ENCODE data around the gene ZNF682.

ZNF682 gene

DNA sequence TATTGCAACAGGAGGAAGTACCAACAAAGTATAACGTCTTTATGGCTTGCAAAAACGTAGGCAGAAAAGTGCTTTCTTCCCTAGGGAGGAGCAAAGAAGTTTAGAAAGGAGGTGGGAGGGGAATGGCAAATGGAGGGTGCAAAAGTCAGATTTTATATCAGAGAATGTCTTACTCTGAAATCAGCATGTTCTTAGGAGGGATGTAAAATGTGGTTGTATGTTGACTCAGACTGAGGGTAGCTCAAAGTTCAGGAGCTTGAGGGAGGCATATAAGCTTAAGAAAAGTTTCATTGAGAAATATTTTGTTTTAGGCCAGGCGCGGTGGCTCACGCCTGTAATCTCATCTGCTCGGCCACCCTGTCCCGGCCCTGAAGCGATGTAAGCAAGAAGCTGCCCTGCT, 40.2 kb upstream of the ZNF682 start:
- Histone ChIP-seq H3K4me3 (ENCODE audit: low read length) (no peak overlapping the region), H3K27ac (ENCODE audit: low read length) (no peak overlapping the region), H4K20me1 (ENCODE audit: insufficient read depth, low read length) (no peaks in the 10 kb centered on the region), H3K36me3 (replicated peaks; ENCODE audit: insufficient read depth, low read length) (no peaks in the 10 kb centered on the region), H3K4me2 (ENCODE audit: low read depth, low read length) (no peak overlapping the region), H3K27me3 (replicated peaks; ENCODE audit: insufficient read depth, low read length) (no peaks in the 10 kb centered on the region), H3F3A (ENCODE audit: insufficient read depth, low read length) (no peaks in the 10 kb centered on the region), H3K9me3 (replicated peaks; ENCODE audit: insufficient read depth, low read length) (no peaks in the 10 kb centered on the region), H2AFZ (ENCODE audit: low read length) (no peak overlapping the region), H3K4me1 (ENCODE audit: low read length) (no peaks in the 10 kb centered on the region), H3K79me2 (ENCODE audit: low read length) (no peaks in the 10 kb centered on the region), H3K9ac (ENCODE audit: low read length) (no peak overlapping the region), H3K9me2 (replicated peaks; ENCODE audit: insufficient read depth, low read length) (no peaks in the 10 kb centered on the region)
- no peak for DNase-seq
- TF ChIP-seq EZH2 (optimal IDR thresholded peaks at IDR 0.05; ENCODE audit: low read depth, low read length), result no peak

DNA sequence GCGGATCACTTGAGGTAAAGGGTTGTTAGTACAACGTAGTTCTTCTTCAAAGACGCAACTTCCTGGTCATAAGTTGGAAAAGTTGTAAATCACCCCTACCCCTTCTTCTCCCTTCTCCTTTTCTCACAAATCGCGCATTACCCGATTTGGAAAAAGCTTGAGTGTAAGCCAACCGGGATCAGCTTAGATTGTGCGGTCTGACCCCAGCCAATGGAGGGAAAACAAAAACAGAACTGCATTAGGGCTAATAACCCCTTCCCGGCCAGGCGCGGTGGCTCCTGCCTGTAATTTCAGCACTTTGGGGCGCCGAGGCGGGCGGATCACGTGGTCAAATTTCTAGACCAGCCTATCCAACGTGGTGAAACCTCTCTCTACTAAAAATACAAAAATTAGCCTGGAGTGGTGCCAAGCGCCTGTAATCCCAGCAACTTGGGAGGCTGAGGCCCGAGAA, 39.3 kb upstream of the ZNF682 start:
- Histone ChIP-seq H3K4me1 (ENCODE audit: low read length) (no peaks in the 10 kb centered on the region), H3K9ac (ENCODE audit: low read length) (no peak overlapping the region), H3K9me2 (replicated peaks; ENCODE audit: insufficient read depth, low read length) (no peaks in the 10 kb centered on the region), H3F3A (ENCODE audit: insufficient read depth, low read length) (no peaks in the 10 kb centered on the region), H3K79me2 (ENCODE audit: low read length) (no peaks in the 10 kb centered on the region), H3K27me3 (replicated peaks; ENCODE audit: insufficient read depth, low read length) (no peaks in the 10 kb centered on the region), H3K4me3 (ENCODE audit: low read length) (no peak overlapping the region), H3K36me3 (replicated peaks; ENCODE audit: insufficient read depth, low read length) (no peaks in the 10 kb centered on the region), H3K4me2 (ENCODE audit: low read depth, low read length) (no peak overlapping the region; the same call in 1 of the 2 replicates), H2AFZ (ENCODE audit: low read length) (no peak overlapping the region), H3K9me3 (replicated peaks; ENCODE audit: insufficient read depth, low read length) (no peaks in the 10 kb centered on the region), H4K20me1 (ENCODE audit: insufficient read depth, low read length) (no peaks in the 10 kb centered on the region), H3K27ac (ENCODE audit: low read length) (no peak overlapping the region)
- DNase-seq, result no peak
- TF ChIP-seq EZH2phosphoT487 (IDR thresholded peaks at IDR 0.05; ENCODE audit: low read length) (no peak), EZH2 (optimal IDR thresholded peaks at IDR 0.05; ENCODE audit: low read depth, low read length) (no peak)
- TF ChIP-seq, protein P1, sequence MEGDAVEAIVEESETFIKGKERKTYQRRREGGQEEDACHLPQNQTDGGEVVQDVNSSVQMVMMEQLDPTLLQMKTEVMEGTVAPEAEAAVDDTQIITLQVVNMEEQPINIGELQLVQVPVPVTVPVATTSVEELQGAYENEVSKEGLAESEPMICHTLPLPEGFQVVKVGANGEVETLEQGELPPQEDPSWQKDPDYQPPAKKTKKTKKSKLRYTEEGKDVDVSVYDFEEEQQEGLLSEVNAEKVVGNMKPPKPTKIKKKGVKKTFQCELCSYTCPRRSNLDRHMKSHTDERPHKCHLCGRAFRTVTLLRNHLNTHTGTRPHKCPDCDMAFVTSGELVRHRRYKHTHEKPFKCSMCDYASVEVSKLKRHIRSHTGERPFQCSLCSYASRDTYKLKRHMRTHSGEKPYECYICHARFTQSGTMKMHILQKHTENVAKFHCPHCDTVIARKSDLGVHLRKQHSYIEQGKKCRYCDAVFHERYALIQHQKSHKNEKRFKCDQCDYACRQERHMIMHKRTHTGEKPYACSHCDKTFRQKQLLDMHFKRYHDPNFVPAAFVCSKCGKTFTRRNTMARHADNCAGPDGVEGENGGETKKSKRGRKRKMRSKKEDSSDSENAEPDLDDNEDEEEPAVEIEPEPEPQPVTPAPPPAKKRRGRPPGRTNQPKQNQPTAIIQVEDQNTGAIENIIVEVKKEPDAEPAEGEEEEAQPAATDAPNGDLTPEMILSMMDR (IDR thresholded peaks at IDR 0.05; ENCODE audit: low read length), result no peak

DNA sequence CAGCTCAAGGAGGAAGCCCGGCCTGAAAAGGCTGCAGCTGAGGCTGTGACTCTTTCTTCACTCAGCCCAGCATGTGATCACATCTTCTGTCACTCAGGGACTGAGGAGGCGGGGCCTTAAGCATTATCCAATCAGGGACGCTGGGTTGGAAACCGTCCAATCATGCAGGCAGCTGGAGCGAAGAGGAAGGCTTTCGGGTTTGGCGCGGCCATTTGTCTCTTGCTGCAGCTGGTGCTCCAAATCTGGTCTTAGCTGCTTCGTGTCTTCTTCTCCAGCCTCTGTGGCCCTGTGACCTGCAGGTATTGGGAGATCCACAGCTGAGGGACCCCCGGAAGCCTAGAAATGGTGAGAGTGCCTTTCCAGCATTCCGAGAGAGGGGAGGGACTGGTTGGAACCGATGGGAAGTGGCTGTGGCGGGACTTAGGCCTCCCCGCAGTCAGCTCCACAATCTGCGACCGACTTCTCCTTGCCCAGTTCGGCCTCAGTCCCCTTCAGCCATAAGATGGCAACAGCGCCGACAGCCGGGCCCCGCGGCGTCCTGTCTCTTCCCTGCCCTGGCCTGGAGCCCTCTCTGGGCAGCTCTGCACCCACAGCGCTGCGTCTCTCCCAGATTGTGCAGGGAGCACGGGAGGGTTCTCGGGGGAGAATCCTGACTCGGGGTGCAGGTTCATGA, 38.6 kb upstream of the ZNF682 start, which contains the start of gene ZNF90:
Gene ZNF90, plus strand, starts transcription at position 210 of the 673 bp plus-strand sequence. Its CDS starts 133 bp downstream, at position 343.
- no peaks in the 10 kb centered on the region for H3K9me3 ChIP-seq (replicated peaks; ENCODE audit: insufficient read depth, low read length)
- DNase-seq, result peak; percentile 22
- H3K9ac ChIP-seq (ENCODE audit: low read length), result no peak within 1 kb of the TSS
- H3K79me2 ChIP-seq (ENCODE audit: low read length), result no peaks in the 10 kb centered on the region
- no peaks in the 10 kb centered on the region for H3K36me3 ChIP-seq (replicated peaks; ENCODE audit: insufficient read depth, low read length)
- H3K27ac ChIP-seq (ENCODE audit: low read length), result no peak within 1 kb of the TSS
- no peaks in the 10 kb centered on the region for H3F3A ChIP-seq (ENCODE audit: insufficient read depth, low read length)
- no peaks in the 10 kb centered on the region for H4K20me1 ChIP-seq (ENCODE audit: insufficient read depth, low read length)
- no peak within 1 kb of the TSS; the same call in 1 of the 2 replicates for H3K4me3 ChIP-seq (ENCODE audit: low read length)
- 0 out of 2 replicates have a peak within 1 kb of the TSS, but pooled peaks have one; percentile 8 for H2AFZ ChIP-seq (ENCODE audit: low read length)
- TF ChIP-seq, protein P1 (IDR thresholded peaks at IDR 0.05; ENCODE audit: low read length), result no peak
- TF ChIP-seq EZH2 (optimal IDR thresholded peaks at IDR 0.05; ENCODE audit: low read depth, low read length) (no peak), EZH2phosphoT487 (IDR thresholded peaks at IDR 0.05; ENCODE audit: low read length) (no peak)
- no peaks in the 10 kb centered on the region for H3K27me3 ChIP-seq (replicated peaks; ENCODE audit: insufficient read depth, low read length)
- H3K9me2 ChIP-seq (replicated peaks; ENCODE audit: insufficient read depth, low read length), result no peaks in the 10 kb centered on the region
- no peak within 1 kb of the TSS; the same call in 1 of the 2 replicates for H3K4me2 ChIP-seq (ENCODE audit: low read depth, low read length)
- H3K4me1 ChIP-seq (ENCODE audit: low read length), result no peaks in the 10 kb centered on the region

DNA sequence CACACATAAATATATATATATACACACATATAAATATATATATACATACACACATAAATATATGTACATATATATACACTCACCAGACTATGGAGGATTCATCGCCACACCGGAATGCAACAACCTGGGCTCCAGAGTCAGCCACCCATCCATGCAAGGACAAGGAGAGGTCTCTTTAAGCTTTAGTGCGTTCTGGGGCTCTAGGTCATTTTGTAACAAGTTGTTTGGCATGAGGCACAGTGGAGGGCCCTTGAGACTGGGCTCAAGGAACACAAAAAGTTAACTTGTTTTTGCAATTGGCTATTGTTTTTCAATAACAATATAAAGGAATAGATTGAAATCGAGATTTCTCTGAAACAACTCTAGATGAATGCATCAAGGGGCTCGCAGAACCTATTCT, 33.6 kb upstream of the ZNF682 start:
- Histone ChIP-seq H3K4me1 (ENCODE audit: low read length) (no peaks in the 10 kb centered on the region), H3K4me3 (ENCODE audit: low read length) (no peak overlapping the region), H3K27ac (ENCODE audit: low read length) (no peak overlapping the region), H3F3A (ENCODE audit: insufficient read depth, low read length) (no peaks in the 10 kb centered on the region), H3K9ac (ENCODE audit: low read length) (no peak overlapping the region), H4K20me1 (ENCODE audit: insufficient read depth, low read length) (no peaks in the 10 kb centered on the region), H2AFZ (ENCODE audit: low read length) (no peak overlapping the region), H3K9me3 (replicated peaks; ENCODE audit: insufficient read depth, low read length) (no peaks in the 10 kb centered on the region), H3K36me3 (replicated peaks; ENCODE audit: insufficient read depth, low read length) (no peaks in the 10 kb centered on the region), H3K4me2 (ENCODE audit: low read depth, low read length) (no peak overlapping the region), H3K9me2 (replicated peaks; ENCODE audit: insufficient read depth, low read length) (no peaks in the 10 kb centered on the region), H3K27me3 (replicated peaks; ENCODE audit: insufficient read depth, low read length) (no peaks in the 10 kb centered on the region), H3K79me2 (ENCODE audit: low read length) (no peaks in the 10 kb centered on the region)
- no peak for DNase-seq
- TF ChIP-seq EZH2 (optimal IDR thresholded peaks at IDR 0.05; ENCODE audit: low read depth, low read length) (no peak), EZH2phosphoT487 (IDR thresholded peaks at IDR 0.05; ENCODE audit: low read length) (no peak)
- TF ChIP-seq, protein P1 (IDR thresholded peaks at IDR 0.05; ENCODE audit: low read length), result no peak

Measured in MM.1S (cell line).